ENCODE measurements around the gene TNPO3.

Gene TNPO3

GRCh38 chr7:129054438-129055293 is at the start of gene TNPO3:
Gene TNPO3, minus strand, starts transcription at chr7:129055111. Its CDS starts 341 bp downstream, at chr7:129054770.
- TF ChIP-seq CTCF (IDR thresholded peaks at IDR 0.05; ENCODE audit: low read depth, low read length): no peak
- peak within 1 kb of the TSS; percentile 99 for H3K4me3 ChIP-seq (ENCODE audit: low read depth, low read length)

GRCh38 chr7:129103561-129104324 is 48.8 kb upstream of the TNPO3 start:
- no peak overlapping the region for H3K4me3 ChIP-seq (ENCODE audit: low read depth, low read length)
- TF ChIP-seq CTCF (IDR thresholded peaks at IDR 0.05; ENCODE audit: low read depth, low read length): no peak

- H3K4me3 ChIP-seq (ENCODE audit: low read depth, low read length): no peak overlapping the region
- no peak for TF ChIP-seq CTCF (IDR thresholded peaks at IDR 0.05; ENCODE audit: low read depth, low read length)
Observed at GRCh38 chr7:129101746-129102145, 46.8 kb upstream of the TNPO3 start.

- TF ChIP-seq CTCF (IDR thresholded peaks at IDR 0.05; ENCODE audit: low read depth, low read length): no peak
- no peak overlapping the region for H3K4me3 ChIP-seq (ENCODE audit: low read depth, low read length)
Observed at GRCh38 chr7:129100827-129101166, 45.9 kb upstream of the TNPO3 start.

GRCh38 chr7:129098409-129099084 is 43.6 kb upstream of the TNPO3 start:
- H3K4me3 ChIP-seq (ENCODE audit: low read depth, low read length): no peak overlapping the region
- no peak for TF ChIP-seq CTCF (IDR thresholded peaks at IDR 0.05; ENCODE audit: low read depth, low read length)

- no peak for TF ChIP-seq CTCF (IDR thresholded peaks at IDR 0.05; ENCODE audit: low read depth, low read length)
- H3K4me3 ChIP-seq (ENCODE audit: low read depth, low read length): no peak overlapping the region
Observed at GRCh38 chr7:129095258-129095657, 40.3 kb upstream of the TNPO3 start.
